Glutamatergic neuron (in vitro differentiated cells): ENCODE results near the gene TMEM151B. TPM values are rescaled to one million over a fixed set of nuclear protein-coding genes. Genes with fewer than 3 reads are reported as not detected.
"Not testable (repeated sequence)": the region's sequence is repeated elsewhere in the genome, so short reads cannot be mapped to it uniquely, and the experiment has no call there.

Experiments
- DNase-seq: peaks from one replicate; pipeline ENCODE4 v3.0.0; 2022
- H3K27ac Mint-ChIP-seq: one replicate; pipeline ENCODE4 v1.8.0; 2020; ENCODE audit warnings: mild to moderate bottlenecking, mixed read lengths, inconsistent platforms; ENCODE audit not compliant: unreplicated experiment
- H3K27me3 Mint-ChIP-seq: one replicate; pipeline ENCODE4 v1.8.0; 2020; ENCODE audit warnings: mild to moderate bottlenecking, moderate library complexity, mixed read lengths, inconsistent platforms; ENCODE audit not compliant: unreplicated experiment
- H3K36me3 Mint-ChIP-seq: one replicate; pipeline ENCODE4 v1.8.0; 2020; ENCODE audit warnings: mild to moderate bottlenecking, mixed read lengths, inconsistent platforms; ENCODE audit not compliant: unreplicated experiment
- H3K4me1 Mint-ChIP-seq: one replicate; pipeline ENCODE4 v1.8.0; 2020; ENCODE audit warnings: mild to moderate bottlenecking, low read depth, mixed read lengths, inconsistent platforms; ENCODE audit not compliant: unreplicated experiment
- H3K4me3 Mint-ChIP-seq: one replicate; pipeline ENCODE4 v1.8.0; 2020; ENCODE audit warnings: mild to moderate bottlenecking, mixed read lengths, inconsistent platforms; ENCODE audit not compliant: unreplicated experiment
- H3K9me3 Mint-ChIP-seq: one replicate; pipeline ENCODE4 v1.8.0; 2020; ENCODE audit warnings: mild to moderate bottlenecking, moderate library complexity, mixed read lengths, inconsistent platforms; ENCODE audit not compliant: unreplicated experiment
- total RNA-seq: library from RNA; stranded (reverse); fragmentation: NEBNext Ultra II Directional; extraction: Animal tissue kit (Norgen Biotek cat#: 25700); gene quantifications from one replicate; pipeline ENCODE4 v1.2.1, GENCODE V29; 2021; ENCODE audit not compliant: unreplicated experiment
- TF ChIP-seq, protein P1 (sequence below): fragments of 200-600 bp; sonication (generic); IDR thresholded peaks from one replicate; pipeline ENCODE4 v1.5.0; 2021; ENCODE audit not compliant: partially characterized antibody, unreplicated experiment

Gene TMEM151B
- total RNA-seq, 1 donor from 2014 or later, result 51.3 TPM

DNA sequence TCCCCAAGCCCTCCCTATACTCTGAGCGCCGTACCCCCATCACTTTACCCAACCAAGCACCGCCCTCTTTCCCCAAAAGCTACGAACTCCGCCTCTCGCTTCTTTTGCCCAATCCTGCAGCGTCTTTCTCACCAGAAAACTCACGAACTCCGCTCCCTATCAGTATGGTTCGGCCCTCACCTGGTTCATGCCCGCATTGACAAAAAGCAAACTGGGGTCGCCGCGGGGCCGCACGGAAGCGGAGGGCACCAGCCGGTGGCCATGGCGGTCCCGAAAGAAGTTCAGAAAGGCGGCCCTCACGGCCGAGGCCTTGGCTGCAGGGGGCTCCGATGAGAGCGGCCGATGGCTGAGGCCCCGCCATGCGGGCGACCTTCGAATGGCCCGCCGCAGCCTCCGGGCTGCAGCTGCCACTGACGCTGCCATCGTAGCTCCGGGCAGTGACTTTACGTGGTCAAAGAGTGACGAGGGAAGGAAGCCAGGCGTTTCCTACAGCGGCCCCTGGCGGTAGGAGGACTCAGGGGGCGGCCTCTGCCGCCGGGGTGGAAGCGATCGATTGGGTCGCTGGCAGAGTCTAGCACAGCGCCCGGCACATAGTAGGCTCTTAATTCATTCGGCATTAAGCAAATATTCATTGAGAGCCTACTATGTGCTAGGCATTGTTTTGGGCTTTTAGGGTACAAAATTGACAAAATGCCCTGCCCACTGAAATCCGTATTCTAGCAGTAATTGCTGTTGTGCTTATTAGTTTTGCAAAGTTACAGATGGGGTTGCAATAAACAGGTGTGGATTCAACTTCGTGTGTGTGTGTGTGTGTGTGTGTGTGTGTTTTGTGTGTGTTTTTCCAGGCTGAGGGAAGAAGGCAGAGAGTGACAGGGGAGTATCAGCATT is 42.9 kb downstream of the TMEM151B start, which contains the start of gene AARS2:
Gene AARS2 (minus strand): TSS at position 447 of the 888 bp plus-strand sequence. CDS start 24 bp downstream, at position 423.
- TF ChIP-seq, protein P1, sequence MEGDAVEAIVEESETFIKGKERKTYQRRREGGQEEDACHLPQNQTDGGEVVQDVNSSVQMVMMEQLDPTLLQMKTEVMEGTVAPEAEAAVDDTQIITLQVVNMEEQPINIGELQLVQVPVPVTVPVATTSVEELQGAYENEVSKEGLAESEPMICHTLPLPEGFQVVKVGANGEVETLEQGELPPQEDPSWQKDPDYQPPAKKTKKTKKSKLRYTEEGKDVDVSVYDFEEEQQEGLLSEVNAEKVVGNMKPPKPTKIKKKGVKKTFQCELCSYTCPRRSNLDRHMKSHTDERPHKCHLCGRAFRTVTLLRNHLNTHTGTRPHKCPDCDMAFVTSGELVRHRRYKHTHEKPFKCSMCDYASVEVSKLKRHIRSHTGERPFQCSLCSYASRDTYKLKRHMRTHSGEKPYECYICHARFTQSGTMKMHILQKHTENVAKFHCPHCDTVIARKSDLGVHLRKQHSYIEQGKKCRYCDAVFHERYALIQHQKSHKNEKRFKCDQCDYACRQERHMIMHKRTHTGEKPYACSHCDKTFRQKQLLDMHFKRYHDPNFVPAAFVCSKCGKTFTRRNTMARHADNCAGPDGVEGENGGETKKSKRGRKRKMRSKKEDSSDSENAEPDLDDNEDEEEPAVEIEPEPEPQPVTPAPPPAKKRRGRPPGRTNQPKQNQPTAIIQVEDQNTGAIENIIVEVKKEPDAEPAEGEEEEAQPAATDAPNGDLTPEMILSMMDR, result peak; percentile 93
- peaks cover 7% of the 10 kb centered on the region for H3K36me3 Mint-ChIP-seq
- peak within 1 kb of the TSS; percentile 96 for H3K4me3 Mint-ChIP-seq
- H3K27ac Mint-ChIP-seq, result peak within 1 kb of the TSS; percentile 92
- H3K9me3 Mint-ChIP-seq, result peaks cover 10% of the 10 kb centered on the region
- peaks cover 3% of the 10 kb centered on the region for H3K27me3 Mint-ChIP-seq
- peak; percentile 98 for DNase-seq
- peaks cover 34% of the 10 kb centered on the region for H3K4me1 Mint-ChIP-seq

DNA sequence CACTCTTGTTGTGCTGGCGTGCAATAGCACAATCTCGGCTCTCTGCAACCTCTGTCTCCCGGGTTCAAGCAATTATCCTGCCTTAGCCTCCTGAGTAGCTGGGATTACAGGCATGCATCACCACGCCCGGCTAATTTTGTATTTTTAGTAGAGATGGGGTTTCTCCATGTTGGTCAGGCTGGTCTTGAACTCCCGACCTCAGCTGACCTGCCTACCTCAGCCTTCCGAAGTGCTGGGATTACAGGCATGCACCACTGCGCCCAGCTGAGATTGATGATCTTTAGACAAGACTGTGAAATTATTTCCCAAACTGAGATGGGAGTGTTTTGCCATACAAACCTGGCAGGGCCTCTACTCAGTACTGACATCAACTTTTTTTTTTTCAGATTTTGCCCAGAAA is 44.4 kb downstream of the TMEM151B start:
- DNase-seq, H3K36me3 Mint-ChIP-seq, H3K27me3 Mint-ChIP-seq, H3K4me3 Mint-ChIP-seq: not testable (repeated sequence)
- Mint-ChIP-seq H3K27ac (peak overlapping the region; percentile 45), H3K9me3 (peaks cover 14% of the 10 kb centered on the region), H3K4me1 (peaks cover 35% of the 10 kb centered on the region)

DNA sequence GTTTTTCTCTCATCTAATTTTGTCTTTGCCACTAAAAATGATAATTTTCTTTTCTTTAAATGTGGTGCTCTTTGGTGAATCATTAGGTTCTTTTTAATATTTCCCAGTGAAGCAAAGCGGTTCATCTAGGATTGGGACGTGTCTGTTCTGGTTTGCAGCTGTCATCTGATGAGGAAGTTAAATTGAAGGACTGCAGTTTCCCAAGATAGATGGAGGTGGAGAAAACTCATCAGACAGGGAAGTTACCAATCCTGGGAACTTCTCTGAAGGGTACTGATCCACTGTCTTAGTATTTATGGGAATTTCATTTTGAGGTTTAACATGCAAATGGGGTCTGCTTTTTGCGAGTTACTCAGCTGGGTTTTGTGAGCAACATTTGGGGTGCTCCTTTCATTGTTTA is 45.3 kb downstream of the TMEM151B start:
- Mint-ChIP-seq H3K27ac (no peak overlapping the region), H3K9me3 (peaks cover 15% of the 10 kb centered on the region), H3K27me3 (peaks cover 1% of the 10 kb centered on the region), H3K4me1 (peaks cover 33% of the 10 kb centered on the region), H3K36me3 (no peaks in the 10 kb centered on the region), H3K4me3 (no peak overlapping the region)
- TF ChIP-seq, protein P1, result no peak
- DNase-seq, result no peak

DNA sequence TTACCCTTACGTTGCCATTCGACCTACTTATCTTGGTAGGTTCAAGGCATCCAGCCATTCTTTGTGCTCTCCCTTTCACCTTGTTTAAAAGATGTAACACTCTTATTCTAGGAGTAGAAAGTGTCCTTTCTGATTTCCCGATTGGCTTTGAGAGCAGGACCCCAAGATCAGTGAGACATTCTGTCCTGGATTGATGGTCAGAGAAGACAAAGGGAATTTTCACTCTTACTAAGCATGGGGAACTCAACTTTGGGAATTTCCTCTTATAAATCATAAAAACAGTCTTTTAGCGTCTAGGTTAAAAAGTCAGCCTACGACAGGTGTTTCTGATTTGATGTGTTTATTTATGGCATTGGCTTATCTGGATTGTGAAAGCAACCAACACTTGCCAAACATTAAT is 45.7 kb downstream of the TMEM151B start:
- Mint-ChIP-seq H3K4me1 (peaks cover 33% of the 10 kb centered on the region), H3K27ac (peak overlapping the region; percentile 15), H3K36me3 (no peaks in the 10 kb centered on the region), H3K27me3 (peaks cover 1% of the 10 kb centered on the region), H3K4me3 (no peak overlapping the region), H3K9me3 (peaks cover 15% of the 10 kb centered on the region)
- TF ChIP-seq, protein P1, result no peak
- no peak for DNase-seq

DNA sequence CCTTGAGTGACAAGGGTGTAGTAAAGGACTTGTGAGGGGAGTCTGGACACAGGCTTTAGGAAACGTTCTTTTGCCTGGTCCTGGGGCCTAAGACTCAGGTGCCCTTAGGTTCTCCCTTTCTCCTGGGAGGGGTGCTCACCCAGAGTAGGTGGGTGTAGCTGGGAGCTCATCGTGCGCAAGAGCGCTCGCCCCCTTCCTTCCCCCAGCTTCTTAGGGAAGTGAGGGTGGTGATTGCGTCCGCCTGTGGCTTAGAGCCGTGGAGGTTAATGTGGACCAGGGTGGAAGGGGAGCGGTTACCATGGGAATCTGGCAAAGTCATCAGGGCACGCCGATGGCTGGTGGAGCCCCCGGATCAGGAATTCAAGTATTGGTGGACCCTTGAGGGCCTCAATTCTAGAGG is 46.2 kb downstream of the TMEM151B start:
- peaks cover 1% of the 10 kb centered on the region for H3K27me3 Mint-ChIP-seq
- TF ChIP-seq, protein P1, result no peak
- peaks cover 33% of the 10 kb centered on the region for H3K4me1 Mint-ChIP-seq
- H3K9me3 Mint-ChIP-seq, result peaks cover 15% of the 10 kb centered on the region
- no peaks in the 10 kb centered on the region for H3K36me3 Mint-ChIP-seq
- peak overlapping the region; percentile 50 for H3K27ac Mint-ChIP-seq
- peak overlapping the region; percentile 25 for H3K4me3 Mint-ChIP-seq
- DNase-seq, result no peak

DNA sequence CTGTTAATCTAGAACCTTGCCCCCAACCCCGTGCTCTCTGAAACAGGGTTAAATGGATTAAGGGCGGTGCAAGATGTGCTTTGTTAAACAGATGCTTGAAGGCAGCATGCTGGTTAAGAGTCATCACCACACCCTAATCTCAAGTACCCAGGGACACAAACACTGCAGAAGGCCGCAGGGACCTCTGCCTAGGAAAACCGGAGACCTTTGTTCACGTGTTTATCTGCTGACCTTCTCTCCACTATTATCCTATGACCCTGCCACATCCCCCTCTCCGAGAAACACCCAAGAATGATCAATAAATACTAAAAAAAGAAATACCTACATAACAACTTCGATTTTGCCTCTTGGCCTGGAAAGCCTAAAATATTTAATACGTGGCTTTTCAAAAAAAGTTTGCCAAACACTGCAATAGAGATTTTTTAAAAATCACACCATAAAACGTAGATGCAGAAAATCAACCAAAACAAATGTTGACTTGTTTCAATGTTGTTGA is 46.9 kb downstream of the TMEM151B start:
- H3K4me1 Mint-ChIP-seq, result peaks cover 26% of the 10 kb centered on the region
- not testable (repeated sequence) for H3K27me3 Mint-ChIP-seq, H3K4me3 Mint-ChIP-seq, DNase-seq, H3K36me3 Mint-ChIP-seq
- H3K27ac Mint-ChIP-seq, result peak overlapping the region; percentile 65
- peaks cover 13% of the 10 kb centered on the region for H3K9me3 Mint-ChIP-seq
